ENCODE measurements around the gene CRYZ.

Gene CRYZ

GRCh38 chr1:74771913-74772515 lies 39.2 kb upstream of the CRYZ start (continued):
- TF ChIP-seq, protein P1, sequence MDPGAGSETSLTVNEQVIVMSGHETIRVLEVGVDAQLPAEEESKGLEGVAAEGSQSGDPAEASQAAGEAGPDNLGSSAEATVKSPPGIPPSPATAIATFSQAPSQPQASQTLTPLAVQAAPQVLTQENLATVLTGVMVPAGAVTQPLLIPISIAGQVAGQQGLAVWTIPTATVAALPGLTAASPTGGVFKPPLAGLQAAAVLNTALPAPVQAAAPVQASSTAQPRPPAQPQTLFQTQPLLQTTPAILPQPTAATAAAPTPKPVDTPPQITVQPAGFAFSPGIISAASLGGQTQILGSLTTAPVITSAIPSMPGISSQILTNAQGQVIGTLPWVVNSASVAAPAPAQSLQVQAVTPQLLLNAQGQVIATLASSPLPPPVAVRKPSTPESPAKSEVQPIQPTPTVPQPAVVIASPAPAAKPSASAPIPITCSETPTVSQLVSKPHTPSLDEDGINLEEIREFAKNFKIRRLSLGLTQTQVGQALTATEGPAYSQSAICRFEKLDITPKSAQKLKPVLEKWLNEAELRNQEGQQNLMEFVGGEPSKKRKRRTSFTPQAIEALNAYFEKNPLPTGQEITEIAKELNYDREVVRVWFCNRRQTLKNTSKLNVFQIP (CRISPR knock-in tag; IDR thresholded peaks at IDR 0.05; ENCODE audit: borderline replicate concordance, low read depth): no peak
- TF ChIP-seq RARB (CRISPR knock-in tag; IDR thresholded peaks at IDR 0.05) (no peak), ZFP30 (CRISPR knock-in tag; IDR thresholded peaks at IDR 0.05) (no peak), TSHZ2 (CRISPR knock-in tag; IDR thresholded peaks at IDR 0.05) (no peak), OSR1 (CRISPR knock-in tag; IDR thresholded peaks at IDR 0.05) (no peak)
- TF ChIP-seq, protein P2, sequence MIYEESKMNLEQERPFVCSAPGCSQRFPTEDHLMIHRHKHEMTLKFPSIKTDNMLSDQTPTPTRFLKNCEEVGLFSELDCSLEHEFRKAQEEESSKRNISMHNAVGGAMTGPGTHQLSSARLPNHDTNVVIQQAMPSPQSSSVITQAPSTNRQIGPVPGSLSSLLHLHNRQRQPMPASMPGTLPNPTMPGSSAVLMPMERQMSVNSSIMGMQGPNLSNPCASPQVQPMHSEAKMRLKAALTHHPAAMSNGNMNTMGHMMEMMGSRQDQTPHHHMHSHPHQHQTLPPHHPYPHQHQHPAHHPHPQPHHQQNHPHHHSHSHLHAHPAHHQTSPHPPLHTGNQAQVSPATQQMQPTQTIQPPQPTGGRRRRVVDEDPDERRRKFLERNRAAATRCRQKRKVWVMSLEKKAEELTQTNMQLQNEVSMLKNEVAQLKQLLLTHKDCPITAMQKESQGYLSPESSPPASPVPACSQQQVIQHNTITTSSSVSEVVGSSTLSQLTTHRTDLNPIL (CRISPR knock-in tag; IDR thresholded peaks at IDR 0.05; ENCODE audit: low read depth): no peak

DNA sequence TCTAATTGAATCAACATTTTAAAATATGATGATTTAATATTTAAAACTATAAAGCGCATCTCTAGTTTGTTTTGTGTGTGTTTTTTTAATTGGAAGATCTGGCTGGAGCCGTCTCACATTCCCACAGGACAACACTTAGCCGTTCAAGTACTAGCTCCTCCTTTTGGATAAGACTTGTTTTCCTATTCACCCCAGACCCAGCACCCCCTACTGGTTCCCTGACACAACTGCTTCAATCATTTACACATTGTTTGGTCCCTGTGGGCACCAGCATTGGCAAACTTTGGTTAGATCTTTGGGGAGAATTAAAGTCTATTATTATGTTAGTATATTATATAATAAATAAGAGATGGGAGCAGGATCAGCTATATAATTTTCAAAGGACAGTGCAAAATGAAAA lies 34.6 kb upstream of the CRYZ start:
- peak; percentile 67; the same call in 1 of the 3 replicates for ATAC-seq
- TF ChIP-seq PPARA (CRISPR knock-in tag; IDR thresholded peaks at IDR 0.05; ENCODE audit: borderline replicate concordance) (no peak), TOX (CRISPR knock-in tag; IDR thresholded peaks at IDR 0.05; ENCODE audit: borderline replicate concordance) (no peak), ZC3H10 (CRISPR knock-in tag; IDR thresholded peaks at IDR 0.05) (no peak)
- TF ChIP-seq, protein P3, sequence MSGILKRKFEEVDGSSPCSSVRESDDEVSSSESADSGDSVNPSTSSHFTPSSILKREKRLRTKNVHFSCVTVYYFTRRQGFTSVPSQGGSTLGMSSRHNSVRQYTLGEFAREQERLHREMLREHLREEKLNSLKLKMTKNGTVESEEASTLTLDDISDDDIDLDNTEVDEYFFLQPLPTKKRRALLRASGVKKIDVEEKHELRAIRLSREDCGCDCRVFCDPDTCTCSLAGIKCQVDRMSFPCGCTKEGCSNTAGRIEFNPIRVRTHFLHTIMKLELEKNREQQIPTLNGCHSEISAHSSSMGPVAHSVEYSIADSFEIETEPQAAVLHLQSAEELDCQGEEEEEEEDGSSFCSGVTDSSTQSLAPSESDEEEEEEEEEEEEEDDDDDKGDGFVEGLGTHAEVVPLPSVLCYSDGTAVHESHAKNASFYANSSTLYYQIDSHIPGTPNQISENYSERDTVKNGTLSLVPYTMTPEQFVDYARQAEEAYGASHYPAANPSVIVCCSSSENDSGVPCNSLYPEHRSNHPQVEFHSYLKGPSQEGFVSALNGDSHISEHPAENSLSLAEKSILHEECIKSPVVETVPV (CRISPR knock-in tag; IDR thresholded peaks at IDR 0.05): no peak

- no peak for ATAC-seq
- TF ChIP-seq, protein P1 (CRISPR knock-in tag; IDR thresholded peaks at IDR 0.05; ENCODE audit: borderline replicate concordance, low read depth): no peak
- TF ChIP-seq ZNF70 (CRISPR knock-in tag; IDR thresholded peaks at IDR 0.05) (no peak), RARB (CRISPR knock-in tag; IDR thresholded peaks at IDR 0.05) (no peak), TOX (CRISPR knock-in tag; IDR thresholded peaks at IDR 0.05; ENCODE audit: borderline replicate concordance) (no peak), CSDC2 (CRISPR knock-in tag; IDR thresholded peaks at IDR 0.05) (no peak), TCF4 (CRISPR knock-in tag; IDR thresholded peaks at IDR 0.05; ENCODE audit: borderline replicate concordance) (no peak), ARNTL (CRISPR knock-in tag; IDR thresholded peaks at IDR 0.05; ENCODE audit: borderline replicate concordance, low read depth) (no peak)
- TF ChIP-seq, protein P4, sequence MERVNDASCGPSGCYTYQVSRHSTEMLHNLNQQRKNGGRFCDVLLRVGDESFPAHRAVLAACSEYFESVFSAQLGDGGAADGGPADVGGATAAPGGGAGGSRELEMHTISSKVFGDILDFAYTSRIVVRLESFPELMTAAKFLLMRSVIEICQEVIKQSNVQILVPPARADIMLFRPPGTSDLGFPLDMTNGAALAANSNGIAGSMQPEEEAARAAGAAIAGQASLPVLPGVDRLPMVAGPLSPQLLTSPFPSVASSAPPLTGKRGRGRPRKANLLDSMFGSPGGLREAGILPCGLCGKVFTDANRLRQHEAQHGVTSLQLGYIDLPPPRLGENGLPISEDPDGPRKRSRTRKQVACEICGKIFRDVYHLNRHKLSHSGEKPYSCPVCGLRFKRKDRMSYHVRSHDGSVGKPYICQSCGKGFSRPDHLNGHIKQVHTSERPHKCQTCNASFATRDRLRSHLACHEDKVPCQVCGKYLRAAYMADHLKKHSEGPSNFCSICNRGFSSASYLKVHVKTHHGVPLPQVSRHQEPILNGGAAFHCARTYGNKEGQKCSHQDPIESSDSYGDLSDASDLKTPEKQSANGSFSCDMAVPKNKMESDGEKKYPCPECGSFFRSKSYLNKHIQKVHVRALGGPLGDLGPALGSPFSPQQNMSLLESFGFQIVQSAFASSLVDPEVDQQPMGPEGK (CRISPR knock-in tag; IDR thresholded peaks at IDR 0.05; ENCODE audit: borderline replicate concordance): no peak
- TF ChIP-seq, protein P2 (CRISPR knock-in tag; IDR thresholded peaks at IDR 0.05; ENCODE audit: low read depth): no peak
- TF ChIP-seq, protein P3 (CRISPR knock-in tag; IDR thresholded peaks at IDR 0.05): no peak
Measured at GRCh38 chr1:74766579-74766978, 33.7 kb upstream of the CRYZ start.
